OCI-LY3 (cell line): ENCODE data around the gene EIF2A.

Experiments
- EZH2phosphoT487 ChIP-seq: fragments of 200-600 bp; shearing (Covaris generic); IDR thresholded peaks from 2 replicates; pipeline ENCODE4 v1.6.1; 2018; ENCODE audit warnings: antibody characterized with exemption, mixed run types, low read depth
- TF ChIP-seq, protein P1 (sequence below): fragments of 200-600, 300-600 bp; sonication (generic); IDR thresholded peaks from 2 replicates; pipeline ENCODE4 v1.5.1; 2014; ENCODE audit warnings: antibody characterized with exemption, low read length, low read depth

DNA sequence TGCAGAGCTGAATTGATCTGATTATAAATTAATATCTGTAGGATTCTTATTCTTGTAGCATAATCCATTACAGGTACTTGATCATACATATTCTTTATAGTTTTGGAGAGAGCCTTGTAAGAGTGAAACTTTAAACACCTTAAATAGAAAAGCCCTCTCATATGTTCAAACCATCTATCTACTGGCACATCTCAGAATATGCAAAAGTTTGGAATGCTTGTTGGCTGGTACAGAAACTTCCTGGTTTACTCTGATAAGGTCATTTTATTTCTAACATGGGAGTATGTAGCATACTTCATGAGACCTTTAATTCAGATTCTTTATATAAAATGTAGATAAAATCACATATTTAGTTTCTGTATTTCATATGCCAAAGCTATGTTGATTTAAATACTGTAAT, 34.6 kb downstream of the EIF2A start:
- TF ChIP-seq, protein P1, sequence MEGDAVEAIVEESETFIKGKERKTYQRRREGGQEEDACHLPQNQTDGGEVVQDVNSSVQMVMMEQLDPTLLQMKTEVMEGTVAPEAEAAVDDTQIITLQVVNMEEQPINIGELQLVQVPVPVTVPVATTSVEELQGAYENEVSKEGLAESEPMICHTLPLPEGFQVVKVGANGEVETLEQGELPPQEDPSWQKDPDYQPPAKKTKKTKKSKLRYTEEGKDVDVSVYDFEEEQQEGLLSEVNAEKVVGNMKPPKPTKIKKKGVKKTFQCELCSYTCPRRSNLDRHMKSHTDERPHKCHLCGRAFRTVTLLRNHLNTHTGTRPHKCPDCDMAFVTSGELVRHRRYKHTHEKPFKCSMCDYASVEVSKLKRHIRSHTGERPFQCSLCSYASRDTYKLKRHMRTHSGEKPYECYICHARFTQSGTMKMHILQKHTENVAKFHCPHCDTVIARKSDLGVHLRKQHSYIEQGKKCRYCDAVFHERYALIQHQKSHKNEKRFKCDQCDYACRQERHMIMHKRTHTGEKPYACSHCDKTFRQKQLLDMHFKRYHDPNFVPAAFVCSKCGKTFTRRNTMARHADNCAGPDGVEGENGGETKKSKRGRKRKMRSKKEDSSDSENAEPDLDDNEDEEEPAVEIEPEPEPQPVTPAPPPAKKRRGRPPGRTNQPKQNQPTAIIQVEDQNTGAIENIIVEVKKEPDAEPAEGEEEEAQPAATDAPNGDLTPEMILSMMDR, result no peak
- no peak for TF ChIP-seq EZH2phosphoT487
